Neural cell (in vitro differentiated cells): ENCODE measurements around the gene IGF2BP2. TPM values are rescaled to one million over a fixed set of nuclear protein-coding genes. Genes with fewer than 3 reads are reported as not detected.
"Not testable (repeated sequence)": the region's sequence is repeated elsewhere in the genome, so short reads cannot be mapped to it uniquely, and the experiment has no call there.

Experiments
- H2AFZ ChIP-seq: fragments of 200-600, 300-800 bp; sonication (generic), shearing (Covaris generic); 2 replicates; pipeline ENCODE4 v1.6.0; 2014; ENCODE audit warnings: low read depth, mild to moderate bottlenecking, antibody characterized with exemption, low read length, moderate library complexity
- H3F3A ChIP-seq: fragments of 200-600 bp; shearing (Covaris generic); 2 replicates; pipeline ENCODE4 v1.6.1; 2016; ENCODE audit warnings: mild to moderate bottlenecking, moderate library complexity, mixed read lengths, antibody characterized with exemption, low read length; ENCODE audit not compliant: insufficient read depth, poor library complexity, severe bottlenecking
- H3K27ac ChIP-seq: fragments of 200-600, 300-800 bp; sonication (generic), shearing (Covaris generic); 2 replicates; pipeline ENCODE4 v1.5.1; 2014; ENCODE audit warnings: mild to moderate bottlenecking, low read length, moderate library complexity
- H3K27me3 ChIP-seq: fragments of 300-800, 200-600 bp; sonication (generic), shearing (Covaris generic); 2 replicates; pipeline ENCODE4 v1.6.0; 2014; ENCODE audit warnings: mild to moderate bottlenecking, low read depth, low read length, moderate library complexity; ENCODE audit not compliant: insufficient read depth
- H3K36me3 ChIP-seq: fragments of 300-800, 200-600 bp; sonication (generic), shearing (Covaris generic); 2 replicates; pipeline ENCODE4 v1.5.1; 2014; ENCODE audit warnings: mild to moderate bottlenecking, antibody characterized with exemption, low read length, moderate library complexity; ENCODE audit not compliant: insufficient read depth
- H3K4me2 ChIP-seq: fragments of 300-800, 200-600 bp; sonication (generic), shearing (Covaris generic); 2 replicates; pipeline ENCODE4 v1.6.0; 2014; ENCODE audit warnings: mild to moderate bottlenecking, low read length
- H3K4me3 ChIP-seq: fragments of 300-800, 200-600 bp; sonication (generic), shearing (Covaris generic); 2 replicates; pipeline ENCODE4 v1.5.1; 2014; ENCODE audit warnings: mild to moderate bottlenecking, low read length, moderate library complexity
- H3K79me2 ChIP-seq: fragments of 200-600 bp; shearing (Covaris generic); replicated peaks from 2 replicates; pipeline ENCODE4 v1.6.0; 2014; ENCODE audit warnings: mild to moderate bottlenecking, low read length, moderate library complexity; ENCODE audit not compliant: insufficient read depth
- H3K9ac ChIP-seq: fragments of 300-800, 200-600 bp; sonication (generic), shearing (Covaris generic); 2 replicates; pipeline ENCODE4 v1.6.1; 2016; ENCODE audit warnings: mild to moderate bottlenecking, low read length, mixed read lengths
- H3K9me2 ChIP-seq: fragments of 200-600 bp; shearing (Covaris generic); 2 replicates; pipeline ENCODE4 v1.6.1; 2016; ENCODE audit warnings: mild to moderate bottlenecking, low read length, mixed read lengths; ENCODE audit not compliant: insufficient read depth
- H3K9me3 ChIP-seq: fragments of 200-600, 300-800 bp; sonication (generic), shearing (Covaris generic); 2 replicates; pipeline ENCODE4 v1.6.1; 2016; ENCODE audit warnings: mild to moderate bottlenecking, mixed run types, low read length, moderate library complexity, mixed read lengths
- H4K20me1 ChIP-seq: fragments of 200-600 bp; shearing (Covaris generic); 2 replicates; pipeline ENCODE4 v1.6.1; 2016; ENCODE audit warnings: mild to moderate bottlenecking, mixed run types; ENCODE audit not compliant: insufficient read depth
- EP300 ChIP-seq: fragments of 450-650 bp; conservative IDR thresholded peaks from 2 replicates; pipeline ENCODE4 v1.6.1; 2014; ENCODE audit warnings: antibody characterized with exemption, mild to moderate bottlenecking, moderate library complexity; ENCODE audit not compliant: poor library complexity, severe bottlenecking
- EZH2 ChIP-seq: fragments of 200-600, 300-800 bp; shearing (Covaris generic), sonication (generic); IDR thresholded peaks from 2 replicates; pipeline ENCODE4 v1.6.1; 2014; ENCODE audit warnings: antibody characterized with exemption, low read length, borderline replicate concordance, mild to moderate bottlenecking; ENCODE audit not compliant: insufficient read depth, poor library complexity, severe bottlenecking
- MXI1 ChIP-seq: fragments of 450-650 bp; conservative IDR thresholded peaks from 2 replicates; pipeline ENCODE4 v1.6.1; 2014; ENCODE audit warnings: antibody characterized with exemption, mild to moderate bottlenecking; ENCODE audit not compliant: poor library complexity, severe bottlenecking
- POLR2AphosphoS5 ChIP-seq: IDR thresholded peaks from 2 replicates; pipeline ENCODE4 v1.6.1; 2012
- RAD21 ChIP-seq: fragments of 450-650 bp; conservative IDR thresholded peaks from 2 replicates; pipeline ENCODE4 v1.6.1; 2014; ENCODE audit warnings: antibody characterized with exemption, mild to moderate bottlenecking, moderate library complexity
- REST ChIP-seq: IDR thresholded peaks from 2 replicates; pipeline ENCODE4 v1.6.1; 2012; ENCODE audit warnings: borderline replicate concordance
- SMC3 ChIP-seq: fragments of 450-650 bp; conservative IDR thresholded peaks from 2 replicates; pipeline ENCODE4 v1.6.1; 2014; ENCODE audit warnings: antibody characterized with exemption, mild to moderate bottlenecking, moderate library complexity; ENCODE audit not compliant: poor library complexity
- TAF1 ChIP-seq: IDR thresholded peaks from 2 replicates; pipeline ENCODE4 v1.6.1; 2012; ENCODE audit warnings: low read depth
- polyA plus RNA-seq: library from polyadenylated mRNA; depleted of rRNA; stranded (reverse); fragments of >200 nt; gene quantifications from 2 replicates; pipeline ENCODE4 v1.2.3, GENCODE V29; 2014
- TF ChIP-seq, protein P1 (sequence below): fragments of 450-650 bp; IDR thresholded peaks from 2 replicates; pipeline ENCODE4 v1.5.1; 2014; ENCODE audit warnings: antibody characterized with exemption, mild to moderate bottlenecking, moderate library complexity; ENCODE audit not compliant: poor library complexity, severe bottlenecking

IGF2BP2 gene
- polyA plus RNA-seq, 1 donor from 2014 or later = 46.6 TPM

DNA sequence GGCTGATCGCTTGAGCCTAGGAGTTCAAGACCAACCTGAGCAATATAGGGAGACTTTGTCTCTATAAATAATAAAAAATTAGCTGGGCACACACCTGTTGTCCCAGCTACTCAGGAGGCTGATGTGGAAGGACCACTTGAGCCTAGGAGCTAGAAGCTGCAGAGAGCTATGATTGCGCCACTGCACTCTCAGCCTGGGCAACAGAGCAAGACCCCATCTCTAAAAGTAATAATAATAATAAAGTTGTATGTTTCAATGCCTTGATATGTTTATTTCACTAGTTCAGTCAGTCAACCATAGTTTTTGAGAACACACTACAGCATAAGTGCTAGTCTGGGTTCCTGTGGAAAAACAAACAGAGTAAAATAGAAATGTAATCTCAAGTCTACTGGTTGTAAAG, 36.5 kb downstream of the IGF2BP2 start:
- H3K4me2 ChIP-seq = no peak overlapping the region
- H2AFZ ChIP-seq = no peak overlapping the region
- no peaks in the 10 kb centered on the region for H3K36me3 ChIP-seq
- H3K27ac ChIP-seq = no peak overlapping the region
- TF ChIP-seq EP300 (no peak), SMC3 (no peak), RAD21 (no peak), TAF1 (no peak), EZH2 (no peak), POLR2AphosphoS5 (no peak), MXI1 (no peak), REST (no peak)
- TF ChIP-seq, protein P1, sequence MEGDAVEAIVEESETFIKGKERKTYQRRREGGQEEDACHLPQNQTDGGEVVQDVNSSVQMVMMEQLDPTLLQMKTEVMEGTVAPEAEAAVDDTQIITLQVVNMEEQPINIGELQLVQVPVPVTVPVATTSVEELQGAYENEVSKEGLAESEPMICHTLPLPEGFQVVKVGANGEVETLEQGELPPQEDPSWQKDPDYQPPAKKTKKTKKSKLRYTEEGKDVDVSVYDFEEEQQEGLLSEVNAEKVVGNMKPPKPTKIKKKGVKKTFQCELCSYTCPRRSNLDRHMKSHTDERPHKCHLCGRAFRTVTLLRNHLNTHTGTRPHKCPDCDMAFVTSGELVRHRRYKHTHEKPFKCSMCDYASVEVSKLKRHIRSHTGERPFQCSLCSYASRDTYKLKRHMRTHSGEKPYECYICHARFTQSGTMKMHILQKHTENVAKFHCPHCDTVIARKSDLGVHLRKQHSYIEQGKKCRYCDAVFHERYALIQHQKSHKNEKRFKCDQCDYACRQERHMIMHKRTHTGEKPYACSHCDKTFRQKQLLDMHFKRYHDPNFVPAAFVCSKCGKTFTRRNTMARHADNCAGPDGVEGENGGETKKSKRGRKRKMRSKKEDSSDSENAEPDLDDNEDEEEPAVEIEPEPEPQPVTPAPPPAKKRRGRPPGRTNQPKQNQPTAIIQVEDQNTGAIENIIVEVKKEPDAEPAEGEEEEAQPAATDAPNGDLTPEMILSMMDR = no peak
- H3F3A ChIP-seq = no peaks in the 10 kb centered on the region
- no peaks in the 10 kb centered on the region for H3K9me3 ChIP-seq
- H3K9ac ChIP-seq = no peak overlapping the region
- H4K20me1 ChIP-seq = peaks cover 6% of the 10 kb centered on the region
- H3K4me3 ChIP-seq = no peak overlapping the region
- no peaks in the 10 kb centered on the region for H3K27me3 ChIP-seq
- no peaks in the 10 kb centered on the region for H3K9me2 ChIP-seq
- peaks cover 100% of the 10 kb centered on the region for H3K79me2 ChIP-seq

DNA sequence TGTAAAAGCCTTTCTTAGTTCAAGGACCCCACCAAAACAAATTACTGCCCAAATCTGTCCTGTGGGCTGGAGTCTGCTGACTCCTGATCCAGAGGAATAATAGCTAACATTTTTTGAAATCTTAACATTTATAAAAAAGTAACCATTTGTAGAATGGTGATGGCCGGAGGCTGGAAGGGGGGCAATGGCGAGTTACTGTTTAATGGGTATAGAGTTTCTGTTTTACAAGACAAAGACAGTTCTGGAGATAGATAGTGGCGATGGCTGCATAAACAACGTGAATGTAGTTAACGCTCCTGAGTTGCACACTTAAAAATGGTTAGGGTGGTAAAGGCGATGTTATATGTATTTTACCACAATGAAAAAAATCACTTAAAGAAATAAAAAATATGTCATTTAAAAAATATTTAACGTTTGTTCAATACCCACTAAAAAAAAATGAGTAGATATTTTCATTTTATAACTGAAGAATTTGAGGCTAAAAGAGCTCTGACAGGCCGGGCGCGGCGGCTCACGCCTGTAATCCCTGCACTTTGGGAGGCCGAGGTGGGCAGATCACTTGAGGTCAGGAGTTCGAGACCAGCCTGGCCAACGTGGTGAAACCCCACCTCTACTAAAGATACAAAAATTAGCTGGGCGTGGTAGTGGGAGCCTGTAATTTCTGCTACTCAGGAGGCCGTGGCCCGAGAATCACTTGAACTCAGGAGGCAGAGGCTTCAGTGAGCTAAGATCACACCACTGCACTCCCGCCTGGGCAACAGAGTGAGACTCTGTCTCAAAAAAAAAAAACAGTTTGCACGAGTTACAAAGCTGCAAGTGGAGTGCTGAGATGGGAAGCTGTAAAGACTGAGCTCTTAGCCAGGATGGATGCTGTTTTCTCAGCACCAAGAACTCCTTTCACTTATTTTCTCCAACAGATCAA, 37.6 kb downstream of the IGF2BP2 start:
- no peaks in the 10 kb centered on the region for H3F3A ChIP-seq
- H3K9ac ChIP-seq = no peak overlapping the region
- H3K27ac ChIP-seq = no peak overlapping the region
- H3K36me3 ChIP-seq = no peaks in the 10 kb centered on the region
- no peak overlapping the region for H3K4me3 ChIP-seq
- H3K27me3 ChIP-seq = no peaks in the 10 kb centered on the region
- H3K9me2 ChIP-seq = no peaks in the 10 kb centered on the region
- no peaks in the 10 kb centered on the region for H3K9me3 ChIP-seq
- H2AFZ ChIP-seq = no peak overlapping the region
- peaks cover 100% of the 10 kb centered on the region for H3K79me2 ChIP-seq
- no peak overlapping the region for H3K4me2 ChIP-seq
- no peak for TF ChIP-seq EZH2
- TF ChIP-seq EP300 = no peak
- no peak for TF ChIP-seq SMC3
- no peak for TF ChIP-seq REST
- no peak for TF ChIP-seq MXI1
- no peak for TF ChIP-seq RAD21
- TF ChIP-seq, protein P1 = no peak
- TF ChIP-seq POLR2AphosphoS5 = no peak
- TF ChIP-seq TAF1 = no peak
- peaks cover 6% of the 10 kb centered on the region for H4K20me1 ChIP-seq

DNA sequence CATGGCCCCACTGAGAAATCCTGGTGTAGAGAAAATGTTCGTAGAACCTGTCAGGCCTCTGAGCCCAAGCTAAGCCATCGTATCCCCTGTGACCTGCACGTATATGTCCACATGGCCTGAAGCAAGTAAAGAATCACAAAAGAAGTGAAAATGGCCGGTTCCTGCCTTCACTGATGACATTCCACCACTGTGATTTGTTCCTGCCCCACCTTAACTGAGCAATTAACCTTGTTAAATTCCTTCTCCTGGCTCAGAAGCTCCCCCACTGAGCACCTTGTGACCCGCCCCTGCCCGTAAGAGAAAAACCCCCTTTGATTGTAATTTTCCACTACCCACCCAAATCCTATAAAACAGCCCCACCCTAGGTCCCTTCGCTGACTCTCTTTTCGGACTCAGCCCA, 38.6 kb downstream of the IGF2BP2 start:
- not testable (repeated sequence) for H3F3A ChIP-seq, H3K4me2 ChIP-seq, H3K9ac ChIP-seq, H3K36me3 ChIP-seq, H2AFZ ChIP-seq, H3K27ac ChIP-seq, H3K9me2 ChIP-seq, H3K27me3 ChIP-seq, H3K4me3 ChIP-seq, H3K9me3 ChIP-seq
- Histone ChIP-seq H4K20me1 (peaks cover 11% of the 10 kb centered on the region), H3K79me2 (peaks cover 100% of the 10 kb centered on the region)
